Ammon's horn (tissue), 1 donor: ENCODE results near the gene CBFA2T3.

ENCODE experiments used
- DNase-seq: peaks from one replicate; pipeline ENCODE4 v3.0.0-alpha.2; 2016; ENCODE audit warnings: low spot score

CBFA2T3 gene

DNA sequence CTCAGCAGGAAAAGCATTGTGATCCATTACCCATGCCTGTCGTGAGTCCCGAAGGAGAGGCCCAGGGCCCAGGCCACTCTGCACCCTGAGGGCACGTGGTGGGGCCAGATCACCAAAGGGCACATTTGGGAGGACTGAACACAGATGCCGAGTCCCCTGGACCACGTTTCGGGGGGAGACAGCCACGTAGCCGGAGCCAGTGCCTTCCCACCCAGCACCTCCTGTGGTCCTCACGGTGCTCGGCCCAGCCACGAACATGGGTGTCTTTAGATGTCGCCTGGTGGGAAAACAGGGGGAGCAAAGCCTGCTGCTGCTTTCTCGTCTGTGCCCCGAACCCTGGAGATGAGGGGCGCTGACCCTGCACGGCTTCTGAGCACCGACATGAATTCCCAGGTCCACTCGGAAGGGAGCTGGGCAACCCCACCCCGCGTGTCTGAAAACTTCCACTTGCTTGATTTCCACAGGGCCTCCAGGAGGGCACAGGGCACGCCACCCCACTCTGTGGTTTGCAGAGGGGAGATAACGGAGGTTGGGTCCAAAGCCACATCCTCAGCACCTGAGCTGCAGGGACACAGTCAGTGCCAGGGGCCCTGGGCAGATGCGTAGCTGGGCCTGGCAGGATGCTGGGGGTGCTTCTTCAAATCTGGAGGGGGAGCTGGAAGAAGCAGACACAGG is 14.4 kb downstream of the CBFA2T3 start:
- DNase-seq = no peak

DNA sequence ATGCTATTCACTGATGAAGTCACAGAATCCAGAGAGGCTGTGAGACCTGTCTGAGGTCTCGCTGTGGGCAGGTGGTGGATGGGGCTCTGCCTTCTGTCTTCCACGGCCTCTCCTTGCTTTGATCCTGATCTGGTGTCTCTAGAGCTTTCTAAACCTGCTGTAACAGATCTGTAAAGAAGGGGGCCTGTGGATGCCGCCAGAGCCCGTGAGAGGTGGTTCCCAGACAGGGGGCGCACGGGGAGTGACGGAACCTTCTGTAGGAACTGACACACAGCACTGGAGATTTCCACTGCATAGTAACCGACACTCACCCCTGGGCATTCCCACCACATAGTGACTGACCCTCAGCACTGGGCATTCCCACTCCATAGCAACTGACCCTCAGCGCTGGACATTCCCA is 16.0 kb downstream of the CBFA2T3 start:
- no peak for DNase-seq

DNA sequence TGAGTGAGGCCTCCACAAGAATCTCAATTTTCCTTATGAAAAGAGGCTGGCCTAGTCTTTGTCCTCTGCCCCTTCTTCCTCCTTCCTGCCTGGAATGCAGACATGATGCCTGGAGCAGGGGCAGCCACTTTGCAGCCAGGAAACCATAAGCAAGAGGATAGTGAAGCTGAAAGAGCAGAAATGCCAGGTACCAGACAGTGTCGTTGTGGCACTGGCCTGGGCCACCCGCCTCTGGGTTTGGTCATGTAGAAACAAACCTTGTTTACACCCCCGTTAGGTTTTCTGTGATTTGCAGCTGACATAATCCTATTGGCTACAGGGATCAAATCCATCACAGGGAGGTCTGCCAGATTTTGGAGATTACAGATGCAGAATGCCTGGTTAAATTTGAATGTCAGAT is 16.5 kb downstream of the CBFA2T3 start:
- DNase-seq = no peak

DNA sequence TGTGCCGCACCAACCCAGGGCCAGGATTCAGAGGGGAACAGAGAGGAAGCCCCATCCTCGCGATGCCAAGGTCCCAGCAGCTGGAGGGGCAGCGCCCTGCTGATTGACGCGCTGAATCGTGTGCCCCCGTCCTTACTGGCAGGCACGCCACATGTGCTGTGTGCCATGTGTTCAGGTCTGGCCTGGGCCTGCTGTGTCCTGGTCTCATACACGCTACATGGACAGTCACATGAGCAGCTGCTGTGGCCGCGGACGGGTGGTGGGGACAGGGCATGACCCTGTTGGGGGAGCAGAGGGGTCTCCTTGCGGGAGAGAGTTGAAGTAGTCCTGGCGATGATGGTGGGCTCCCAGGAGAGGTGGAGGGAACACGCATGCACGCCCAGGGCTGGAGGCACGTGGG is 18.0 kb downstream of the CBFA2T3 start:
- DNase-seq = no peak

DNA sequence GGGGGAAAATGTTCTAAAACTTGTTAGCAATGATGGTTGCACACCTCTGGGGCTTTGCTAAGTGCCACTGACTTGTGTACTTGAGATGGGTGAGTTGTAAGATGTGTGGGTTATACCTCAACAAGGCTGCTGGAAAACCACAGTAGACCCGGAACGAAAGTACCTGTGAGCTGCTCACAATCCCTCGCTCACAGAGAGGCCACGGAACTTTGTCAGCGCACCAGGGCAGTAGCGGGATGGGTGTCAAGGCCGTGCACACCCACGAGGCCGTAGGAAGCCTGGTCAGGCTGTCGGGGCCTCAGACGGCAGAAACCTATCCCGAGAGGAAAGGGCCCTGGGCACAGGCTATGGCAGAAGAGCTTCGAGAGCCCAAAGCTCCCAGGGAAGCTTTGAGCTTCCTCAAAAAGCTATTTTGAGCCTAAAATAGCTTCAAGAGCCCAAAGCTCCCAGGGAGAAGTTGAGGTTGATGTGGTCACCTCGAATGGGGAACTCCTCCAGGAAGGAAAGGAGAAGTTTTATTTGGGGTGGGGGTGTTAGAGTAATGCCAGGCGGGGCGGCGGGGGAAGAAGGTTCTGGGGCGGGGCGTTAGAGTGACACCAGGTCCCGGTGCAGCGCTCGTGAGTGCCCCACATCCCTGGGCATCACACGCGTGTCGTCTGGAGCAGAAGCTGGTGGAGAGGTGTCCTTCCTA is 19.0 kb downstream of the CBFA2T3 start:
- DNase-seq = peak; percentile 52

DNA sequence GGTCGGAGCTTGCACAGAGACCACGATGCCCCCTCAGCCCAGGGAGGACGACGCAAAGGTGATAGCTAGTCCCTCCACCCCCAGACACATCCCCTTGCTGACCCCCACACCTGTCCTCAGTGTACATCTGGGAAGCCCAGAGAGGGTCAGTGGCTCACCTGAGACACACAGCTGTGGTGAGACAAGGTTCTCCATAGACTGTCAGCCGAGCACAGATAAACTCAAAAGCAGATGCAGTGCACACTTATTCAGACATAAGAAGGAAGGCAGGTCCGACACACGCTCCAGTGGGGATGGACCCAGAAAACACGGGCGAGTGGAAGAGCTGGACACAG is 19.6 kb downstream of the CBFA2T3 start:
- no peak for DNase-seq

DNA sequence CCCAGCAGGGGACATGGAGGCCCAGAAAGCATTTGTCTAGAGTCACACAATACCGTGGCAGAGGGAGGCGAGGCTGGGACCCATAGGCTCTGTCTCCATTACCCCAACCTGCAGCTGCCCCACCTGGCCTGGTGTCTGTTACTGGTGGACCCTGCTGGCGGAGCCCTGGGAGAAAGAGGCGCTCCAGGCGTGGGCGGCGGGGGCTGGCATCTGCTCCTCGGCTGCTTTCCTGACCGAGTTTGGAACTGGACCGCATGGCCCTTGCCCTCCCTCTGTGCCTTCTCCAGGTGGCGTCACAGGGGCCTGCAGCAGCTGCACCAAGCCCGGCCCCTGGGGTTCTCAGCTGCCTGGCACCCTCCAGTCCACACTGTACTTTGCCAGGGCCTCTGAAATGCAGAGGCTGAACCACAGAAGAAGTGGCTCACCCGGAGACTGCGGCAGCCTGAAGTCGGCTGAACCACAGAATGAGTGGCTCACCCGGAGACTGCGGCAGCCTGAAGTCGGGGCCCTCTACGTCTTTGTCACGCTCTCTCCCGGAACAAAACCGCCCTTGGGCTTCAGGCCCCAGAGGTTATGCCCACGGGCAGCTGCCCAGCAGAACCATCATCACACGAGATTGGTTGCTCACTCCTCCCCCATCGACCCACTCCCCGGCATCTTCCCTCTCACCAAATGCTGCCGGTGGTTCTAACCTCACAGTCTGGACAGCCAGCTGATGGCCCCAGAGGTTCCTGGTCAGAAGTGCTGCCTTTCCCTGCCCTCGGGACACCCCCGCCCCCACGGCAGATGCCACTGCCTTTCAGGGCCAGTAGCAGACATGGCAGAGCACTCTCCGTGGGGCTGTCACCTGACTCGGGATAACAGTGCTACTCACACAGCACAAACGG is 20.2 kb downstream of the CBFA2T3 start:
- no peak for DNase-seq

DNA sequence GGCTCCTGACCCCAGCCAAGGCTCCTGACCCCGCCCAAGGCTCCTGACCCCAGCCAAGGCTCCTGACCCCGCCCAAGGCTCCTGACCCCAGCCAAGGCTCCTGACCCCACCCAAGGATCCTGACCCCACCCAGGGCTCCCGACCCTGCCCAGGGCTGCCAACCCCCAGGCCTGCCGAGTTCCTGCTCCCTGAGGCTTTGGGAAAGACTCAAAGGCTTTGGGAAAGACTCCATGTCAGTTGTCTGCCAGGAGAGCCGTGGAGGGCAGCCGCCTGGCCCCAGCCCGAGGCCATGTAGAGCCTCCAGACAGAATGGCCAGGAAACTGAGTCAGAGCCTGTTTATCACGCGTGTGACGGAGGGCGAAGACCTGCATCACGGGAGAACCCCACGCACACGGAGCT is 21.1 kb downstream of the CBFA2T3 start:
- no peak for DNase-seq

DNA sequence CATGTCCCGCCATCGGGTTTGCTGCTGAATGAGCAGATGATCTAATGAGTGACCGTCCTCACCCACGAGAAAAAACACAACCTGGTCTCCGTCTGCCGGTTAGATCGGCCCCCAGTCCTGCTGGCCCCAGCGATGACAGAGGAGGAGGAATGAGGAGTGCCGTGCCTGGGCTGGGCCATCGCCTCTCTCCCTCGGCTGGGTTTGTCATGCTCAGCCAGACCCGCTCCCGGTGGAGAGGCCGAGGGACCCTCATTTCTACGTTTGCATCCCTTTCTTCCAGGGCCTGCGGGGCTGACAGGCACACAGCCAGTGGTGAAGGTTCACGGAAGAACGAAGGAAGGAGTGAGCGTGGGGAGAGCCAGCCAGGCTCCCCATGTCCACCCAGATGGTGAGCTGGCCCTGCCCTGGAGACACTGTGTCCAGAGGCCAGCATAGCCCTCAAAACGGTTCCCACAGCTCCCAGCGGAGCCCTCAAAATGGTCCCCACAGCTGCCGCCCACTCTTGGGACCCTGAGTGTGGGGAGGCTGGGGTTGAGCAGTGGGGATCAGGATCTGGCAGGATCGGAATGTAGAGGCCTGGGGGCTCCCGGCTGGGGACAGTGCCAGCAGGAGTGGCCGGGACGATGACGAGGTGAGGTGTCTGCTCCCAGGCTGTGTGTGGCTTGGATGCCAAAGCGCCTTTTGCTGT is 23.9 kb downstream of the CBFA2T3 start:
- no peak for DNase-seq

DNA sequence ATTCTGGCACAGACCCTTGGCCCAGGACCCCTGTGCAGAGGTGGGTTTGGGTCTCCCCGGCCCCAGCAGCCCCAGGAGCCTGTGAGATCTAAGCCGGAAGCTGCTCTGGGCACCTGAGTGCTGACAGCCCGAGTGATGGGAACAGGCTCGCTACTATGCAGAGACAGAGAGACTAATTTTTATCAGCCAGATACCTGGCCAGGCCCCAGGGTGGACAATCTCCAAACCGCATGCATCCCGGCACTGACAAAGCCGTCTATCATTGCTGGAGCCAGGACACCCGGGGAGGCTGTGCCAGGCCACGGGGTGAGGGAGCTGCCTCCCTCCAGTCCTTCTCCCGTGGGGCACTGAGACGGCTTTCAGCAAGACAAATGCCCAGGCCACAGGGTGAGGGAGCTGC is 25.0 kb downstream of the CBFA2T3 start:
- DNase-seq = no peak

DNA sequence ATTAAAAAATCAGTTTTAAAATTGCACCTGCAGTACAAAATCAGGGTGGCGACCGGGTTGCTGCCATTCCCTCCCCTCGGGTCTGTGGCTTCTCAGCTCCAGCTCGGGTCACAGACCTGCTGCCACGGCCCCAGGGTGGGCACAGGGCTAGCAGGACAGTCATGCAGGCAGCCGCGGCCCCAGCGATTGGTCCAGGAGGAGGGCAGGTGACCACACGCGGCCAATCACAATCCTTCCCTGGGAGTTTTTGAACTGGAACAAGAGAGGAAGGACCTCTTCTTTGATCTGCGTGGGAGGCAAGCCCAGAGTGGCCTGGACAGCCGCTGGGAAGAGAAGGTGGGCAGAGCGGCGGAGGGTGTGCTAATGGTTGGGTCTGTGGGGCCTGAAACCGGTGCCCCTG is 25.5 kb downstream of the CBFA2T3 start:
- no peak for DNase-seq

DNA sequence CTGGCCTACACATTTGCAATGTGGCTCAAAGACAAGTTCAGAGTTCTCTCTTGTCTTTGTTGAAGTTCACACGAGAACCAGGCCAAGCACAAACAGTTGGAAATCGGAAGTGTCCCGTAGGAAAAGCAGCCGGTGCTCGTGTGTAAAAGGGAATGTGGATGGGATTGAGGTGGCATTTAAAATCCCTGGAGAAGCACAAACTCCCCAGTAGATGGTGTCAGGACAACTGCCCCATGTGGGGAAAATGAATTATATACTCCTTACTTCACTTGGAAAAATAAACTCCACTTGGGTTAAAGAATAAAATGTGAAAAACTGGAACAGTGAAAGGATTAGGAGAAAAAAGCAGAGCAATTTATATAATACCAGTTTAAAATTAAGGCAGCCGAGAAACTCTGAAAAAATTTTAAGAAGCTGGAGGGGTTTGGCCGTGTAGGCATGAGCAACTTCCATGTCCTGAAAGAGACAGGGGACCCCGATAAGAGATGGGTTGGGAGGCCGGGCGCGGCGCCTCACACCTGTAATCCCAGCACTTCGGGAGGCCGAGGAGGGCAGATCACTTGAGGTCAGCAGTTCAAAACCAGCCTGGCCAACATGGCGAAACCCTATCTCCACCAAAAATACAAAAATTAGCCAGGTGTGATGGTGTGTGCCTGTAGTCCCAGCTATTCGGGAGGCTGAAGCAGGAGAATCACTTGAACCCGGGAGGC is 28.1 kb downstream of the CBFA2T3 start:
- DNase-seq = no peak

DNA sequence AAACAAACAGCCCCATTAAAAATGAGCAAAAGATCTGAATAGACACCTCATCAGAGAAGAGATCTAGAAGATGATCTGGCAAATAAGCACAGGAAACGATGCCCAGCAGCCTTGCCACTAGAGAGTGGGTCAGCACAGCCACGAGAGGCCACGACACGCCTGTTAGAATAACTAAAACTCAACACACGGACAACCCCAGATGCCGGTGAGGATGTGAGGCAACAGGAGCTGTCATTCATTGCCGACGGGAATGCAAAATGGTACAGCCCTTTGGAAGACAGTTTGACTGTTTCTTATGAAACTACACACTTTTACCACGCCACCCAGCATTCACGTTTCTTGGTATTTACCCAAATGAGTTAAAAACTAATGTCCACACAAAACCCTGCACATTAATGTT is 31.5 kb downstream of the CBFA2T3 start:
- DNase-seq = no peak

DNA sequence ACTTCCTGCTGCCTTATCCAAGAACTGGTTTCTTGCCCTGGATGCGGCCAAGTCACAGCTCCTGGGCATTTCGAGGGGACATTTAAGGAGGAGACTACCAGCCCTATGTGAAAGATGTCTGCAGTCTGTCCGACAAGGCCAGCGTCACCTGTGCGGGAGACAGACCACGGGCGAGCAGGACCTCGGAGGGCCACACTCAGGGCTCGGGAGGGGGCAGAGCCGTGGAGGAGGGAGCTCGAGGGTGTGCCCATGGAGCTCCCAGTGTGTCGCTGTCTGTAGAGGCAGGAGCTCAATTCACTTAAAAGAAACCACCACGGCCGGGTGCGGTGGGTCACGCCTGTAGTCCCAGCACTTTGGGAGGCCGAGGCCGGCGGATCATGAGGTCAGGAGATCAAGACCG is 33.3 kb downstream of the CBFA2T3 start:
- no peak for DNase-seq

DNA sequence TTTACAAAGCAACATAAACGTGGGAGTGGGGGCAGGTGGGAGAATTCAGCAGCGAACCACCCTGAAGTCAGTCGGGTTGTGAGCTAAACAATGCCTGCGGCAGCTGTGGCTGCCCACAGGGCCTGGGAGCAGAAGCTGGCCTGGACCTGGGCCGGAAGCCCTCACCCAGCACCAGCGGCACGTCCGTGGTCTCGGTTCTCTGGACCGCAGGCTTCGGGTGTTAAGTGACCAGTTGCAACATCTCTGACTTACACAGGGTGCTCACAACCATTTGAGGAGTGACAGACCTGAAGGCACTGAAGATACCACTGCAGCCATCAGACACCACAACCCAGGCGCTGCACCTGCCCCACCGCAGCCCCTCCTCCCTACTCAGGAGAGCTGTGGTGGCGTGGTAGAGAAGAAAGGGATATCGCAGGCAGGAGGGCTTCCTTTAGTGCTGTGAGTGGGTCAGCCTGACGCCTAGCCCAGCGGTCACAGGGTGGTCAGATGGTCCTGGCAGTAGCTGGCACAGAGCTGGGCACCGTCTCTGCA is 33.8 kb downstream of the CBFA2T3 start:
- no peak for DNase-seq

DNA sequence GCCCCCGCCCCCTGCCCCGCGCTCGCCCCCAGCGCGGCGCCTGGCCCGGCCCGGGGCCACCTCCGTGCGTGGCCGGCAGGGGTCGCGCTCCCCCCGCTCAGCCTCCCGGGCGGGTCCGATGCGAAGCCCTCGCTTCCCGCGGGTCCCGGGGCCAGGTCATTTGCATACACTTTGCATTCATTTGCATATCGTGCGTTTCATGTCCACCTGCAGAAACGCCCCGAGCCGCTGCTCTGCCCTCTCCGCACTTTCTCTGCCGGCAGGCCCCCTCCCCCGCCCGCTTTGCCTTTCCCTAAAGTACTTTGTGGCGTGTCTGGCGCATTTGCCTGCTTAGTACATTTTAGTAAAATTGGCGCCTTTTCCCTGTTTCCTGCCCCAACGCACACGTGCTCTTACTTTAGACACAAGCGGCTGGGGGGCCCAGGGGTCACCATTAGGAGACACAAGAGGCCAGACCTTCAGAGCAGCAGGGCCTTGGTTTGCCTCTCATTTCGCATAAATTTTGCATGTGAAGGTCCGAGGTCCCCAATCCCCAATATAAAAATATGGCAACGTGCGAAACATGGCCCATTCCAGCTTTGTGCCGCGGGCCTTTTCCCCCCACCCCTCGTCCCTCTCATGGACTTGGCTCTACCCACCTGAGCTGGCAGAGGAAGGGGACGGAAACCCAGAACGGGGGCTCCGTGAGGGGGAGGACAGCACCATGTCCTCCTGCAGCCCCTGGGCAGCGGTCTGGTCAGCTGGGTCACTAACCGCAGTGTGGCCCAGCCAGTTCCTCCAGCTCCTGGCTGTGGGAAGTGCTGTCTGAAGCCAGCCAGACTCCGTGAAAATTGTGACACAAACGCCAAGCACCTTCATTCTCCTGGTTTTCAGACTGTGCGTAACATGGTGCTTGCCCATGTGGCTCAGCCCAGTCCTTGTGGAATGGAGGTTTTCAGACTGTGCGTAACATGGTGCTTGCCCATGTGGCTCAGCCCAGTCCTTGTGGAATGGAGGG is 34.8 kb downstream of the CBFA2T3 start:
- no peak for DNase-seq

DNA sequence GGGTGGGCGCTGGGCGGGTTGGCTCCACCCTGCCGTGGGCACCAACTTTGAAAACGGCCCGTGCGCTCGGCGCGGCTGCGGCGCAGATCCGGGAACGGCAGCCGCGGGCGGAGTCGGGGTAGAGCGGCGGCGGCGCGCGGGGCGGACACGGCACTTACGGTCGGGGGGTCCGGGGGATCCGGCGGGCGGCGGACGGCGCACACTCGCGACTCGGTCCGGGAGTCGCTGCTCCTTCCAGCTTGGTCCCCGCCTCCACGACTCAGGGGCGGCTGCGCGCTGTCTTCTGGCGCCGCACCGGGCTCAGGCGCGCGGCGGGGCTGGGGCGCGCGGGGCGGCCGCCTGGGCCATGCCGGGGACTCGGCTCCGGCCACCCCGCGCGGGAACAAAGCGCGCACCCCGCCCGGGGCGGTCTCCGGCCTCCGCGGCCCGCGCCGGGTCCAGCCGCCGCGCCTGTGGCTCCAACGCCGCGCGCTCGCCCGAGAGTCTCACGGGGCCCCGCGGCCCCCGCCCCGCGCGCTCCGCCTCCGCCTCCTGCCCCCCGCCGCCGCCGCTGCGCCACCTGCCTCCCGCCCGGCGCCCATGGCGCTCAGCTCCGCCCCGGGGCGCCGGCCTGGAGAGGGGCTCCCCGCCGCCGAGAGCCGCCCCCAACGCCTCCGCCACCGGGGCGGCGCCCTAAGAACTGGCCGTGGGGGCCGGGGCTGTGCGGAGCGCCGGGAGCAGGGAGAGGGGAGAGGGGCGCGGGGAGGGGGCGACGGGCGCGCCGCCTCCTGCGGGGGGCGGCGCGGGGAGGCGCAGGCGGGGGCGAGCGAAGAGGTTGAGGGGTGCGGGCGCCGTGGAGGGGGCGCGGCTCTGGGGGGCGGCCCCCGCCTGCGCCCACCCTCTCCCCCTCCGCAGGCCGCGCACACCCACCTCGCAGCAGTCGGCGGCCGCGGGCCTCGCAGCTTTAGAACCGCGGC is 35.9 kb downstream of the CBFA2T3 start:
- DNase-seq = no peak

DNA sequence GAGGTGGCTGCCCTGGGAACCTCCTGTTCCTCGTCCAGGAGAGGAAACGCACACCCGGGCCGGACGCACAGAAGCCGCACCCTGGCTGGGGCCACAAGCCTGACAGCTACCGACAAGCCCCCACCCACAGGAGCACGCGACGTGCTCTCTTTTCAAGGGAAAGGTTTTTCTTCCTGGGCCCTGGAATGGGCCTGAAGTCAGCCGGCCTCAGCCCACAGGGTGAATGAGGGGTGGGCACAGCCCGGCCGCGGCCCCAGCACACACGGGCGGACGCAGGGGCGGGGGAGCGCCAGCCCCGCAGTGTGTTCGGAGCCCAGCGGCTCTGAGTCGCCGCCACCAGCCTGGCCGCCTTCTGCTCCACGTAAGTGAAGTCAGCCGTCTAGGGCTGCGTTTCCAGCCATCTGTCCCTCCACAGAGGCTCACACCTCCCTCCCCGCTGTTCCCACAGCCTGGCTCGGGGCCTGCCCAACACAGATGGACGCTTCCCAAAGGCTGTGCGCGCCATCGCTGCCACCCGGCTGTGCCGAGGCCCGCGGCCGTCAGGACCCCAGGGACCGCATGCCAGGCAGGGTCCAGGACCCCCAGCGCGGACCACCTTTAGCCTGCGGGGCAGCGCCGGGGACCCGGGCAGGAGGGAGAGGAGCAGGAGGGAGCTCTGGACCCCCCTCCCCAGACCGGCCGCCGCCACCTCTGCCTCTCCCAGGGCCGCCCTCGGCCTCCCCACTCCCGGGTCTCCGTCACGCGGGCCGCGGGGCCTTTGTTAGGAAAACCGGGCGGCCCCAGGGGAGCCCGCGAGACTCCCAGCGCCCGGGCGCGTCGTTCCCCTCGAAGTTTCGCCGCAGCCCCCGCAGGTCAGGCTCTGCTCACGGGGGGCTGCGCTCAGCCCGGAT is 36.8 kb downstream of the CBFA2T3 start:
- peak; percentile 31 for DNase-seq
